CD4-positive, alpha-beta T cell treated with Interleukin-17A for 4 hours (primary cell): ENCODE measurements around the gene KRT38.

ENCODE experiments used
- DNase-seq: peaks from one replicate; pipeline ENCODE4 v3.0.0-alpha.2; 2020; ENCODE audit warnings: mixed read lengths

The KRT38 gene

GRCh38 chr17:41440531-41441033 lies at the start of gene KRT38:
Gene KRT38, minus strand, starts transcription at chr17:41440983. Its CDS starts 62 bp downstream, at chr17:41440921.
- DNase-seq, result no peak

GRCh38 chr17:41489531-41489930 lies 48.7 kb upstream of the KRT38 start, which contains the start of gene KRT36:
Gene KRT36, minus strand, starts transcription at chr17:41489910. Its CDS starts 46 bp downstream, at chr17:41489864.
- DNase-seq, result no peak

DNA sequence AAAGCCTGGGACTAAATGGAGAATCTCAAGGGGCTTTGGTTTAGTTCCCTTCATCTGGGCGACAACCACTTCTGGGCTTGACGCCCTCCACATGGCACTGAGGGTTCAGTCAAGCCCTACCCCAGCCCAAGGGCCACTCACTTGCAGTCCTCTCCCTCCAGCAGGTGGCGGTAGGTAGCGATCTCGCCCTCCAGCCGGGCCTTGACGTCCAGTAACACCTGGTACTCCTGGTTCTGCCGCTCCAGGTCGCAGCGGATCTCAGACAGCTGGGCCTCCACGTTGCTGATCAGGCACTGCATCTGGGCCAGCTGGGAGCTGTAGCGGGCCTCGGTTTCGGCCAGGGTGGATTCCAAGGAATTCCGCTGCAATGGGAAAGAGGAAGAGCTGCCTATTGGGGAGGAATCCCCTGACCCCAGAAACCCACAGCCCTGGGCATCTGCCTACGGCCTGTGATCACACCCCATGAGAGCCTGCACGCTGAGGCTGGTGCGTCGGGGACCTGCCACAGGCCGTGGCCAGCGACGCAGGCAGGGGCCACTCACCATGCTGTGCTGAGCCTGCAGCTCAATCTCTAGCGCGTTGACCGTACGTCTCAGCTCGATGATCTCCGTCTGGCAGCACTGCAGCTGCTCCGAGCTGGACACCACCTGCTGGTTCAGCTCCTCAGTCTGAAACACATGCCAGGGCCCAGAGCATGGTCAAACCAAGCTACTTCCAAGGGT lies 46.2 kb upstream of the KRT38 start:
- DNase-seq, result peak; percentile 44

DNA sequence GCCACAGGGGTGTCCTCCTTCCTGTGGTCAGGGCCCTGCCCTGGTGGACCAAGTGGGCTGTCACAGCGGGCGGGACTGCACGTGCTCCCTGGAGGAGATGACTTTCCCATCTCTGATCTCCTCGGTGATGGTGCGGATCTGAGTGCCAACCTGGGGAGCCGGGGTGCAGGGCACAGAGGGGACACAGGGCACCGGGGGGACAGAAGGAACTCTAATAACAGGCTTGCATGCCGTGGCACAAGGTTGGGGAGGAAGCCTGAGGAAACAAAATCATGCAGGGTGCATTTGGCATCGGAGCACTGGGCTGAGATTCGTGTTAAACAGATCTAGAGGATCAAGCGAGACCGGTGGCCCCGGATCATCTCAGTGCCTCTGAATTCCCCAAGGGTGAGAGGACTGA lies 45.5 kb upstream of the KRT38 start:
- DNase-seq, result no peak

DNA sequence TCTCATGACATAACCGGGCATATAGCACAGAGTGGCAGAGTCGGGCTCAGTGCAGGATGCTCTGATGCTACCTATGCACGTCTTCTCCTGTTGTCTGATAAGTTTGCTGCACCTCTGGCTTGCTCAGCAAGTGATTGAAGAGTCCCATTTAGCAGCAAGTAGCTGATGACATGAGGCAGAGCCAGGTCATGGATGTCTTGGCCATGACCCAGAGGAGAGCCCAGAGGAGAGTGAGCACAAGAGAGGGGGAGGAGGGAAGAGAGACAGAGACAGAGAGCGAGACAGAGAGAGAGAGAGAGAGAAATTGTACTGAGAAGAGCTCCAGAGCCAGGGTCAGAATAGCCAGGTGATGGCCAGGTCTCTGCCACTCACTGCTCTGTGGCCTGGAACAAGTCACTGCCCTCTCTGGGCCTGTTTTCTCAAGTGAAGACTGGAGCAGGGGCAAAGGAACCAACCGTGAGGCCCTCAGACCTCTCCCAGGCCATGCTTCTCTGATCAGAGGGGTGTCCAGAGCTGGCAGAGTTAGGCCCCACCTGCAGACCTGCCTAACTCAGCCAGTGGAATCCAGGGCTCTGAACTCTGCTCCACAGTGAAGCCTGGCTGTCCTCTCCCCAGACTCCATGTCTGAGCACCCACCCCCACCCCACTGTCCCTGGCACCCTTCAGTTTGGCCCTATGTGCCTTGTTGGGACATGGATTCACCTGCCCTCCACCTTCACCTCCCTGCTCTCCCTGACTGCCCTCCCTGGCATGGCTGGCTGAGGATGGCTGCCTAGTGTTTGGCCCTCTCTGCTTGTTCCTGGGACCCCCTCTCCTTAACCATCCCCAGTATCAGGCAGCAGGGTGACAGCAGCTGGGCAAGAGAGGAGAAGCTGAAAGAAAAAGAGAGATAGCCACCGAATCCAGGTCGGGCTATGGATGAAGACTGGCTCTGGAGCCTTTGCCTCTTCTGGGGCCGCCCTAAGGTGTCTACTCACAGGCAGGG lies 44.4 kb upstream of the KRT38 start:
- DNase-seq, result no peak

DNA sequence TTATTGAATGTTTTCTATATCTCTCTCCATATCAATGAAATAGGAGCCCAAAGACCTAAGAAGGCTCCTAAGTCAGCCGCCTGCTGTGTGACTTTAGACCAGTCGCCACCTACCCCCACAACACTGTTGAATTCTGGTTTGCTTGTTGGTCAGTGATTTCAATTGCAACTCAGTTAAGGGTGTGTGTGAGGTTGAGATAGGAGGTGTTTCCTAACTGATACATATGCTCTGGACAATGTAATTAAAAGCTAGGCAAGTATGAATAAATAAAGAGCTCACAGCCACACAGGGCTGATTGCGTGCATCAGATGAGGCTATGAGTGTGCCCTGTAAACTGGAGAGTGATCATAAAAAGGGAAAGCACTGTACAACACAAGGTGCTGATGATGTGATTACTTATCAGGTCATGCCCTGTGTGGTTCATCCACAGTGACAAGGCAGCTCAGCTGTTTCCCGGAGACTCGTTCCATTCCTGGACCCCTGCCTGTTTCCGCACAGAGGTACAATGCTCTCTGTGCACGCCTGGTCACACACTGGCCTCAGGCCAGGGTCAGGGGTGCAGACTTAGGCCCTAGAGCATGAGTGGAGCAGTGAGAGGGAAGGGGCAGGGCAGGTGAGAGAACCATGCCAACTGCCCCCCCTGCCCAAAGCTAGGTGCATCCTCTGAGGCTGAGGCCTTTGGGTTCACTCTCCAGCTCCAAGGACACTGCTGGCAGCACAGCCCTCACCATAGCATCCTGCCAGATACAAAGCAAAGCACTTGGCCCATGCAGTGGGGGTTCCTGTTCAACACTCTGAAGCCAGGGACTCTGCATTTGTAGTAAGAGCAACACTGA lies 43.4 kb upstream of the KRT38 start:
- no peak for DNase-seq

DNA sequence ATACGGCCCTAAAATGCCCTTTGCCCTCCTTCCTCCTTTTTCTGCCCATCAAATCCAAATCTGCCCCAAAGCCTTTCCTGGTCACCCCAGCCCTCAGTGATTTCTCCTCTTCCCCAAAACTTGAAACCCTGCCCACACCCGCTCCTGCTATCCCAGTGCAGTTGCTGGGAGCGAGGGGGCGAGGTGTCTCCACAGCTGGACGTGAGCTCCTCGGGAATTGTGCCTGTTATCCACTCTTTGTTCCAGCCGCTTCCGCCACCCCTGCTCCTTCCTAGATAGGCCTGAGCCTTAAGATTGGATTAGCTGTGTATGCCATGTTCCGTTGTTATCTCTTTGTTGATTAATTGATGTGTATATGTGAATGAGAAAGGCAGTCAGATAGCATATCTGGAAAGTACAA lies 42.7 kb upstream of the KRT38 start:
- no peak for DNase-seq

DNA sequence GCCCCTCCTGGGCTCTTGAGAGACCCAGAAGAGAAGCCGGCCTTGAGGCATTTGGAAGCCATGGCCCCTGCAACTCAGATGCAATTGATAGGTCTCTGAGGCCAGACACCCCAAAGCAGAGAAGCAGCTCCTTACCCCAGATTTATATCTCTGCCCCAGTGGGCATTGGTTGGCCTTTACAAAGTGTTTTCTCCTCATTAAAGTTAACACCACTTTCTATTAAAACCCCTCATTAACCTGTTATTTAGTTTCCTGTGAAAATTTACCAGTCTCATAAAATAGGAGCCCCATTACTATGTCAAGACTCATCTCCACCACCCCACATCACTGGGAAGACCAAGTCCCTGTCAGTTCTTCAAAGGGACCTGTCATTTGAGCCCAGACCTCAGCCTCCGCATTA lies 40.3 kb upstream of the KRT38 start, which contains the start of gene KRT35:
Gene KRT35 (minus strand): TSS at position 116 of the 400 bp plus-strand sequence. CDS start 54 bp downstream, at position 62.
- DNase-seq, result no peak

- no peak for DNase-seq
Observed at GRCh38 chr17:41480581-41480980, 39.8 kb upstream of the KRT38 start.

DNA sequence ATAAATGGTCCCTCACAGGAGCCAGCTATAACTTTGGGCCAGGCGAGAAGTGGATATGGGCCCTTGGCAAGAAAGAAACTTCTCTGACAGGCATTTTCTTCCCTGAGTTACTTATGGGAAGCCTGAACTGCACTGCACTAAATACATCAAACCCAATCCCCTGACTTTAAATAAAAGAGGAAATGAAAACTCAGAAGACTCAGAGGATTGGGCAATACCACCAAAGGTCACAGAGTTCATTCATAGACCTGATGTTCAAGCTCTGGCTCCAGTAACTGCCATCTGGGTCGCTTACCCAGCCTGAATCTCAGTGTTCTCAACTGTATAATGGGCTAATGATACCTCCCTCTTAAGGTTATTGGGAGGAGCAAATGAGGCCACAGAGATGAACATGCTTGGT lies 39.4 kb upstream of the KRT38 start:
- no peak for DNase-seq

DNA sequence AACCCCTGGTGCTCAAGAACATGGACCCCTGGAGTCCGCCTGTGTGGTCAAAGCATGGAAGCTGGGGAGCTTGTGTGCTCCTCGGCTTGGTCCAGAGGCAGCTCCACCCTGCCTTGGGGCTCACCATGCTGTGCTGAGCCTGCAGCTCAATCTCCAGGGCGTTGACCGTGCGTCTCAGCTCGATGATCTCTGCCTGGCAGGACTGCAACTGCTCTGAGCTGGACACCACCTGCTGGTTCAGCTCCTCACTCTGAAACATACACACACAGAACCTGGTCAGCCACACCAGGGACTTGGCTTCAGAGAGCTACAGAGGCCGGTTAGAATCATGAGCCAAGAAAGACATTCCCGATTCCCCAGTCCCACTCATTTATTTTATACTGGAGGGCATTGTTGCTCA lies 37.5 kb upstream of the KRT38 start:
- no peak for DNase-seq

DNA sequence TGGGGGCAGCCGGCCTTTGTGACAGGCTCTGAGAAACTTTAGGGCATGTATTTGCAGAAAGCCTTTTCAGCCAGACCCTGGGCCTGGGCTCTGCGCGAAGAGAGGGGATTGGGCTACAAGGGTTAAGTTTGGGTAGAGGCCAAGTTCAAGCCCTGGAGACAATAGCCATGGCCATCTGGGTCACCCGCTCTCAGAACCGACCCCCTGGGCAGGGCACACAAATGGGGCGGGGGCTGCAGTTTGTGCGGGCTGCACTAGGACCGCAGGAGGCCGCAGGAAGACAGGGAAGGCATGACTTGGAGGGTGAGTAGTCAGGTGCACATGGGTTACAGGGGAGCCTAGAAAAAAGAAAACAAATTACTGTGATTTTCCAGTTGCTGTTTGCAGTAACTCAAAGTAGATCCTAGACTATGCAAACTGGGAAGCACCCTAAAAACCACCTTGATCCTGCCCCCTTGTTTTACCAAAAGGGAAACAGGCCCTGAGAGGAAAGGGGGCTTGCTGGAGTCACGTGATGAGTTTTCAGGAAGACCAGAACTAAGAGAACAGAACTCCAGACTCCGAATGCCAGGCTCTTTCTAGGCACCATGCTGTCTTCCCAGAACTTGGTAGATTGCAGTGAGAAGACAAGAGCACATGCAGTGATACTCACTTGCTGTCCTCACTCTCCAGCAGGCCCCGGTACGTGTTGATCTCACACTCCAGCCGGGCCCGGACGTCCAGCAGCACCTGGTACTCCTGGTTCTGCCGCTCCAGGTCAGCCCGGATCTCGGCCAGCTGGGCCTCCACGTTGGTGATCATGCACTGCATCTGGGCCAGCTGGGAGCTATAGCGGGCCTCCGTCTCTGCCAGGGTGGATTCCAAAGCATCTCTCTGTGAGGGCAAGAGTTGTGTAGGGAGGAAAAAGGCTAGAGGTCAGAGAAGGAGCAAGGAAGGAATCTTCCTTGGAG lies 36.4 kb upstream of the KRT38 start:
- DNase-seq, result no peak

GRCh38 chr17:41475421-41475820 lies 34.6 kb upstream of the KRT38 start:
- DNase-seq, result no peak

DNA sequence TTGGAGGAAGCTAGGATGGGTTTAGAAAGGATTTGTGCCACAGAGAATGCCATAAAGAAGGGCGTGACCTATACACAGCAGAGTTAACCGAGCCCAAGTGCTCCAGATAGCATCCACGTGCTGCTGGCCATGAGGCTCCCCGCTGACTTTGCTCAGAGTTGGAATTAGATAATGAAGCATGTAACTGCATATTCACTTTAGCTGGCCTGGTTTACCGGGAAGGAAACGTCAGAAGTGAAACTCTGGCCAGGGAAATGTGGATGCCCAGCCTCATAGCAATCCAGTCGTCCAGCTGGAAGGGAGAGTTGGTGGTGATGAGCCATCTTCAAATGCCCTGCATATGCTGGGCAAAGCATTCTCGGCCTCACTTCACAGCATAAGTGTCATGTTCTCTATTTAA lies 34.1 kb upstream of the KRT38 start:
- DNase-seq, result no peak

DNA sequence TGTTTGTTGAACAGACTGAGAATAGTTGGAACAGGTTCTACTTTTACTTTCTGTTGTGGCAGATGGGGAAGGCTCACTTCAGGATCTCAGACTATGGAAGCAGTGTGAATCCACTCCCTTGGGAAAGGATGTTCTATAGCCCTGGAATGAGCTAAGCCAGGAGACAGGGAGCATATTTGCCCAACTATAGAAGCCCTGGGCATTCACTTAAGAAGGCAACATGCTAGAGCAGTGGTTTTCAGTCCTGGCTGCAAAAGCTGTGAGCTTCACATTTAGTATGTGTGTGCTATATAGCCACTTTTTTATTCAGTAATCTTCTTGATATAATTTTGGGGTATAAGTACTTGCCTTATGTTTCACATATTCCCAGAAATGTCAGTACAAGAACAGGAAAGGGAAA lies 27.6 kb upstream of the KRT38 start:
- no peak for DNase-seq

DNA sequence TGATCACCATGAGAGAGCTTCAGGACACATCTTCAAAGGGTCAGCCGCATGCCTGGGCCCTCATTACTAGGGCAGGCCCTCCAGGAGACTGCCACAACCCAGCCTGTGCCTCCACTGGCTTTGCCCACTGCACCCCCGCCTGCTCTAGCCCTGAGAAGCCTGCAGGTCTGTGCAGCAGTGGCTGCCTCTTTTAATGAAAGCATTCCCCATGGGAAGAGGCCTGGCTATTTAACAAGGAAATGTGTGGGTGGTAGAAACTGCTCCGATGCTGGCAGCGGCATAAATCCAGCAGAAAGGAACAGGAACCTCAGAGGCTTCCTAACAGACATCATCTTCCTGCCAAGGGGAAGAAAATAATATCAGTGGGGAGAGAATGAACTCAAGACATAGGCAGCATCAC lies 26.8 kb upstream of the KRT38 start:
- no peak for DNase-seq

GRCh38 chr17:41466988-41467387 lies 26.2 kb upstream of the KRT38 start, which contains the start of gene KRT32:
Gene KRT32, minus strand, starts transcription at chr17:41467386. Its CDS starts 61 bp downstream, at chr17:41467325.
- DNase-seq, result no peak

GRCh38 chr17:41464682-41465081 lies 23.9 kb upstream of the KRT38 start:
- DNase-seq, result no peak

- DNase-seq, result no peak
Observed at GRCh38 chr17:41464173-41464572, 23.4 kb upstream of the KRT38 start.

GRCh38 chr17:41463746-41464145 lies 23.0 kb upstream of the KRT38 start:
- no peak for DNase-seq

DNA sequence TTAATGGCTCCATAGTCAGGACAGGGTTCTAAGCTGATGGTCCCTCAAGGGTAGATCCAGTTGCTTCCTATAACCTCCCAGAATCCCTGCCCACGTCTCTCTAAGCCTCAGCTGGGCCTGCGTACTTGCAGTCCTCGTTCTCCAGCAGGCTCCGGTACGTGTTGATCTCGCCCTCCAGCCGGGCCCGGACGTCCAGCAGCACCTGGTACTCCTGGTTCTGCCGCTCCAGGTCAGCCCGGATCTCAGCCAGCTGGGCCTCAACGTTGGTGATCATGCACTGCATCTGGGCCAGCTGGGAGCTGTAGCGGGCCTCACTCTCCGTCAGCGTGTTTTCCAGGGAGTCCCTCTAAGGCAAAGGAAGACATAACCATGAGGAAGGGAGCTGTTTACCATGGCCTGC lies 21.9 kb upstream of the KRT38 start:
- no peak for DNase-seq
